Glutamatergic neuron (in vitro differentiated cells): Measurements from ENCODE around the gene WNT4. TPM values are rescaled to one million over a fixed set of nuclear protein-coding genes. Genes with fewer than 3 reads are reported as not detected.

ENCODE experiments used
- DNase-seq: peaks from one replicate; pipeline ENCODE4 v3.0.0; 2022
- H3K27ac Mint-ChIP-seq: one replicate; pipeline ENCODE4 v1.8.0; 2020; ENCODE audit warnings: mild to moderate bottlenecking, mixed read lengths, inconsistent platforms; ENCODE audit not compliant: unreplicated experiment
- H3K27me3 Mint-ChIP-seq: one replicate; pipeline ENCODE4 v1.8.0; 2020; ENCODE audit warnings: mild to moderate bottlenecking, moderate library complexity, mixed read lengths, inconsistent platforms; ENCODE audit not compliant: unreplicated experiment
- H3K36me3 Mint-ChIP-seq: one replicate; pipeline ENCODE4 v1.8.0; 2020; ENCODE audit warnings: mild to moderate bottlenecking, mixed read lengths, inconsistent platforms; ENCODE audit not compliant: unreplicated experiment
- H3K4me1 Mint-ChIP-seq: one replicate; pipeline ENCODE4 v1.8.0; 2020; ENCODE audit warnings: mild to moderate bottlenecking, low read depth, mixed read lengths, inconsistent platforms; ENCODE audit not compliant: unreplicated experiment
- H3K4me3 Mint-ChIP-seq: one replicate; pipeline ENCODE4 v1.8.0; 2020; ENCODE audit warnings: mild to moderate bottlenecking, mixed read lengths, inconsistent platforms; ENCODE audit not compliant: unreplicated experiment
- H3K9me3 Mint-ChIP-seq: one replicate; pipeline ENCODE4 v1.8.0; 2020; ENCODE audit warnings: mild to moderate bottlenecking, moderate library complexity, mixed read lengths, inconsistent platforms; ENCODE audit not compliant: unreplicated experiment
- CTCF ChIP-seq: fragments of 200-600 bp; sonication (generic); IDR thresholded peaks from one replicate; pipeline ENCODE4 v1.5.0; 2021; ENCODE audit not compliant: partially characterized antibody, unreplicated experiment
- total RNA-seq: library from RNA; stranded (reverse); fragmentation: NEBNext Ultra II Directional; extraction: Animal tissue kit (Norgen Biotek cat#: 25700); gene quantifications from one replicate; pipeline ENCODE4 v1.2.1, GENCODE V29; 2021; ENCODE audit not compliant: unreplicated experiment

WNT4 gene
- total RNA-seq, 1 donor from 2014 or later, result not detected

- no peak for DNase-seq
- H3K4me1 Mint-ChIP-seq, result peaks cover 26% of the 10 kb centered on the region
- no peaks in the 10 kb centered on the region for H3K36me3 Mint-ChIP-seq
- no peak overlapping the region for H3K4me3 Mint-ChIP-seq
- H3K9me3 Mint-ChIP-seq, result peaks cover 3% of the 10 kb centered on the region
- no peak overlapping the region for H3K27ac Mint-ChIP-seq
- no peaks in the 10 kb centered on the region for H3K27me3 Mint-ChIP-seq
- no peak for TF ChIP-seq CTCF
Measured at GRCh38 chr1:22089134-22089571, 53.7 kb downstream of the WNT4 start.

GRCh38 chr1:22088331-22088730, 54.6 kb downstream of the WNT4 start:
- TF ChIP-seq CTCF, result no peak
- Mint-ChIP-seq H3K9me3 (peaks cover 3% of the 10 kb centered on the region), H3K27me3 (no peaks in the 10 kb centered on the region), H3K27ac (no peak overlapping the region), H3K4me1 (peaks cover 26% of the 10 kb centered on the region), H3K4me3 (no peak overlapping the region), H3K36me3 (no peaks in the 10 kb centered on the region)
- no peak for DNase-seq

- Mint-ChIP-seq H3K4me3 (no peak overlapping the region), H3K4me1 (peaks cover 17% of the 10 kb centered on the region), H3K36me3 (no peaks in the 10 kb centered on the region), H3K27ac (no peak overlapping the region), H3K27me3 (no peaks in the 10 kb centered on the region), H3K9me3 (peaks cover 3% of the 10 kb centered on the region)
- no peak for DNase-seq
- TF ChIP-seq CTCF, result no peak
Measured at GRCh38 chr1:22080191-22080590, 62.7 kb downstream of the WNT4 start.

GRCh38 chr1:22078133-22078532, 64.8 kb downstream of the WNT4 start:
- no peaks in the 10 kb centered on the region for H3K27me3 Mint-ChIP-seq
- H3K27ac Mint-ChIP-seq, result no peak overlapping the region
- no peaks in the 10 kb centered on the region for H3K9me3 Mint-ChIP-seq
- H3K36me3 Mint-ChIP-seq, result no peaks in the 10 kb centered on the region
- no peak for DNase-seq
- peaks cover 19% of the 10 kb centered on the region for H3K4me1 Mint-ChIP-seq
- H3K4me3 Mint-ChIP-seq, result no peak overlapping the region
- no peak for TF ChIP-seq CTCF

DNA sequence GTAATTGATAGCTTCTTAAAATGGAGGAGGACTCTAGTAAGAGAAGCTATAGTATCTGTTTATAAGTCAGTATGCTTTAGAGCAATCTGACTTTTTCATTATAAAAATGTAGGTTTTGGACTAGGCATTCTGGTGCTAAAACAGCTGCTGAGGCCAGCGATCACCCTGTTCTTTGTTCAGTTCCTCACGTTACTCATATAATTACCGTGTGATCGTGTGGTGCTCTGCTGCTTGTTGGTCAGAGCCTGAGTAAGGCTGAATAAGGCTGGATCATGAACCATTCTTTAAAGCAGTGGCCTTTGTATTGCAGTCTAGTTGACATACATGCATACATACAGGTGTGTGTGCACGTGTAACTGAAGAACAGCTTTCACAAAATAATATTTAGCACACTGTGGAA, 65.2 kb downstream of the WNT4 start:
- Mint-ChIP-seq H3K4me3 (no peak overlapping the region), H3K4me1 (peaks cover 19% of the 10 kb centered on the region), H3K9me3 (no peaks in the 10 kb centered on the region), H3K27ac (no peak overlapping the region), H3K36me3 (no peaks in the 10 kb centered on the region), H3K27me3 (no peaks in the 10 kb centered on the region)
- TF ChIP-seq CTCF, result no peak
- no peak for DNase-seq
